Activated CD4-positive, alpha-beta T cell treated with anti-CD3 and anti-CD28 coated beads for 36 hours (primary cell): ENCODE data around the gene BIRC3. TPM values are rescaled to one million over a fixed set of nuclear protein-coding genes. Genes with fewer than 3 reads are reported as not detected.
A peak's percentile ranks its signal among the peaks of the same experiment; 100 is the strongest.

ENCODE experiments used
- ATAC-seq: fragments of 200-7000 bp; cut with Tn5 transposase; one replicate; pipeline ENCODE4 v1.10.0; 2021; ENCODE audit warnings: mild to moderate bottlenecking, moderate library complexity
- CTCF ChIA-PET: fragments of 350-600 bp; sonication (Branson Sonifier 250); formaldehyde crosslinking; loops from one replicate; lab custom pipeline; 2021; ENCODE audit warnings: antibody characterized with exemption; lab: Charles Lee
- POLR2A ChIA-PET: fragments of 350-600 bp; sonication (Branson Sonifier 250); formaldehyde crosslinking; loops from one replicate; lab custom pipeline; 2021; ENCODE audit warnings: antibody characterized with exemption, inconsistent platforms; lab: Charles Lee
- DNase-seq: peaks from one replicate; pipeline ENCODE4 v3.0.0-alpha.2; 2020
- H3K27ac Mint-ChIP-seq: one replicate; pipeline ENCODE4 v1.8.0; 2021; ENCODE audit warnings: mixed read lengths
- H3K27me3 Mint-ChIP-seq: one replicate; pipeline ENCODE4 v1.8.0; 2021; ENCODE audit warnings: mixed read lengths
- H3K36me3 Mint-ChIP-seq: one replicate; pipeline ENCODE4 v1.8.0; 2021; ENCODE audit warnings: low read depth, mixed read lengths
- H3K4me1 Mint-ChIP-seq: one replicate; pipeline ENCODE4 v1.8.0; 2021; ENCODE audit warnings: mixed read lengths
- H3K4me3 Mint-ChIP-seq: one replicate; pipeline ENCODE4 v1.8.0; 2021; ENCODE audit warnings: mild to moderate bottlenecking, moderate library complexity, mixed read lengths
- H3K9me3 Mint-ChIP-seq: one replicate; pipeline ENCODE4 v1.8.0; 2021; ENCODE audit warnings: low read depth, mixed read lengths
- intact Hi-C, 2 experiments: fragments of 100-400 bp; cut with DNase I in 1 of 2; cut with micrococcal nuclease in 1 of 2; formaldehyde crosslinking; loops; one replicate each; pipeline versions ENCODE4 v1.14.2 to v1.15.1; 2022 to 2024; cut with DNase I, micrococcal nuclease
- total RNA-seq, 2 experiments: library from RNA; stranded (reverse); gene quantifications; one replicate each; pipeline ENCODE4 v1.2.3, GENCODE V29; 2021

BIRC3 gene
- total RNA-seq, 2 experiments from 2014 or later, result 99.2 to 109 TPM

DNA sequence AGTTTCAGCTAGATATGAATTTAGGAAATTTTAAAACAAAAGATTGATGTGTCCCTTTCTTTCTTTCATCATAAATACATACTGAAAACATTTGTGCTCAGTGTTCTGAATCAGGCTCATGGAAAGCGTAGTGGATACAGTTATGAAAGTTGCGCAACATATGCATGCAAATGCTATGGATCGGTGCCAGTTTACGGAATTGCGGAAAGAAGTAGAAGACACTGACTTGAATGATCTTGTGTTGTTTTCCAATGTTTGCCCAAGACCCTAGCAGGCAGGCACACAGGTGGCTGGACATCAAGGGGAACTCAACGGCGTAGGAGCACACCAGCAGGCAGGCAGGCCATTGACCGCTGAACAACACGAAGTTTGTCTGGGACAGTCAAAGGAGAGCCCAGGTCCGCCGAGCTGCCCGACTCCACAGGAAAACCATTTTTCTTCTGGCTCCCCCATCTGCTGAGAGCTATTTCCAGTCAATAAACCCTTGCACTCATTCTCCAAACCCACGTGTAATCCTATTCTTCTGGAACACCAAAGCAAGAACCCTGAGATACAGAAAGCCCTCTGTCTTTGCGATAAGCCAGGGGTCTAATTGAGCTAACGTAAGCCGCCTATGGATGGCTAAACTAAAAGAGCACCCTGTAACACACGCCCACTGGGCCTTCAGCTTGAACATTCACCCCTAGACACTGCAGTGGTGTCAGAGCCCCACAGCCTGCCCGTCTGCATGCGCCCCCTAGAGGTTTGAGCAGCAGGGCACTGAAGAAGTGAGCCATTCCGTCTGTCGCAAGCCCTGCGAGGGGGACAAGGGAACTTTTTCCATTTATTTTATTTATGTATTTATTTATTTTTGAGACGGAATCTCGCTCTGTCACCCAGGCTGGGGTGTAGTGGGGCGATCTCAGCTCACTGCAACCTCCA is 7.4 kb upstream of the BIRC3 start:
- intact Hi-C loops, result loop anchor here in 1 of 2 experiments (5.0 kb wide), 1 partner anchor 37 kb away; the partner anchor contains the start of gene BIRC2
- Mint-ChIP-seq H3K27ac (no peak overlapping the region), H3K4me3 (no peak overlapping the region), H3K9me3 (no peaks in the 10 kb centered on the region), H3K36me3 (peaks cover 3% of the 10 kb centered on the region), H3K27me3 (no peaks in the 10 kb centered on the region), H3K4me1 (peaks cover 59% of the 10 kb centered on the region)
- no peak for ATAC-seq
- POLR2A ChIA-PET, result no interaction called here
- CTCF ChIA-PET, result interaction anchor here (0.6 to 12.0 kb wide), 7 partner anchors 18 to 290 kb away, joined by 3 to 222 read pairs (median 3); no protein-coding TSS in a partner anchor
- peak; percentile 57 for DNase-seq

DNA sequence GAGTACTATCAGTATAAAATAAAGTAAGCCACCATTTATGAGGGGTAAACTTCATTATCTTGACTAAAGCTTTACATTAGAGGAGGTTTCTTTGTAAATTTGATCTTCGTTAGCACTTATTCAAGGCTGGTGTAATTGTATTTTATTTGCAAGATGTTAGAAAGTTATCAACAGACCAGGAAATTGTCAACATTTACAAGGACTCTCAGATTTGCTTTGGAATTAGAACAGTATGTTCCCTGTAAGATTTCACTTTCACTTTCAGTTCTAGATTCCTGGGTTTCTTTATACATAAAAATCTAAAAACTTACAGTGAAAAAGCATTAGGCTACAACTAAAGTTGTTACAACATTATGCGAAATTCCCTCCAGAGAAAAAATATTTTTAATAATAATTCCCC is 4.6 kb upstream of the BIRC3 start:
- ATAC-seq (no peak), DNase-seq (no peak)
- Mint-ChIP-seq H3K4me3 (peak overlapping the region; percentile 56), H3K27me3 (no peaks in the 10 kb centered on the region), H3K36me3 (peaks cover 13% of the 10 kb centered on the region), H3K27ac (peak overlapping the region; percentile 87), H3K9me3 (no peaks in the 10 kb centered on the region), H3K4me1 (peaks cover 52% of the 10 kb centered on the region)
- intact Hi-C loops, result no loop called here
- CTCF ChIA-PET, result interaction anchor here (1.2 to 12.0 kb wide), 5 partner anchors 12 to 78 kb away, joined by 3 to 222 read pairs (median 7); no protein-coding TSS in a partner anchor
- POLR2A ChIA-PET, result no interaction called here

DNA sequence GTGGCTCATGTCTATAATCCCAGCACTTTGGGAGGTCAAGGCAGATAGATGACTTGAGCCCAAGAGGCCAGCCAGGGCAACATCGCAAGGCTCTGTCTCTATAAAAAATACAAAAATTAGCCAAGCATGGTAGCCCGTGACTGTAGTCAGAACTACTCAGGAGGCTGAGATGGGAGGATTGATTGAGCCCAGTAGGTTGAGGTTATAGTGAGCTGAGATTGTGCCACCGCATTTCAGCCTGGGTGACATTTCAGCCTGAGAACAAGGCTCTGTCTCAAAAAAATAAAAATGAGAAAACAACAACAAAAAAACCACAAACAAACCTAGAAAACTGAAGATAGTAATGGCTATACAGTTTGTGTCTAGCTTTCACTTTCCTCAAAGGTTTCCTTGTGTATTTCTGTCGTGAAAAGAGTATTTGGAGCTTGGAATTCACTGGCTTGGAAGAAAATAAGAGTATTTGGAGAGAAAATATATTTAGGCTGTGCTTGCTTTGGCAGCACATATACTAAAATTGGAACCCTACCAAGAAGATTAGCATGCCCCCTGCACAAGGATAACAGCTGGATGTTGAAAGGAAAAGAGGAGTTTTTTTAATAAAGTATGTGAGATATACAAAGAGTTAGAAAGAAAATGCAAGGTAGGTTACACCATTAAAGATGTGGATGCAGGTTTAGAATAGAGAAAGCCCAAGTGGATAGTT is 3.9 kb upstream of the BIRC3 start:
- Mint-ChIP-seq H3K9me3 (no peaks in the 10 kb centered on the region), H3K36me3 (peaks cover 16% of the 10 kb centered on the region), H3K4me3 (peak overlapping the region; percentile 56), H3K27ac (peak overlapping the region; percentile 87), H3K4me1 (peaks cover 49% of the 10 kb centered on the region), H3K27me3 (no peaks in the 10 kb centered on the region)
- POLR2A ChIA-PET, result no interaction called here
- CTCF ChIA-PET, result interaction anchor here (1.2 to 12.0 kb wide), 5 partner anchors 13 to 77 kb away, joined by 3 to 222 read pairs (median 3); no protein-coding TSS in a partner anchor
- DNase-seq (no peak), ATAC-seq (no peak)
- intact Hi-C loops, result no loop called here

DNA sequence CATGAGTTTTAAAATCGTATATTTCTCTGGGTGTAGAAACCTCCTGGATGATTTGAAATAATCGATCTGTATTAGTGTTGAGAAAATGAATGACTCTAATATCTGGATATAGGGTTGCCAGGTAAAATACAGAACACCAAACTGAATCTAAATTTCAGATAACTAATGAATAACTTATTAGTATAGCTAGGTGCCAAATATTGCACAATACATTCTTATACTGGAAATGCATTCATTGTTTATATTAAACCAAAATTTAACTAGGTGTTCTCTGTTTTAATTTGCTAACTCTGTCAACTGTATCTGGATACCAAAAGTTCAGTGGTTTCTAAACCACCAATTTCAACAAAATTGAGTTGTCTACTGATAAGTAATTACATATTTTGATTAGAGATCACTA is 2.5 kb upstream of the BIRC3 start:
- intact Hi-C loops, result loop anchor here in 1 of 2 experiments (1.0 to 5.0 kb wide), 2 partner anchors 8 to 723 kb away; no protein-coding TSS in a partner anchor
- no peaks in the 10 kb centered on the region for H3K9me3 Mint-ChIP-seq
- H3K4me3 Mint-ChIP-seq, result no peak overlapping the region
- H3K27me3 Mint-ChIP-seq, result no peaks in the 10 kb centered on the region
- POLR2A ChIA-PET, result no interaction called here
- peaks cover 28% of the 10 kb centered on the region for H3K36me3 Mint-ChIP-seq
- H3K4me1 Mint-ChIP-seq, result peaks cover 53% of the 10 kb centered on the region
- CTCF ChIA-PET, result interaction anchor here (0.6 to 12.0 kb wide), 6 partner anchors 8 to 181 kb away, joined by 3 to 222 read pairs (median 4); no protein-coding TSS in a partner anchor
- ATAC-seq, result no peak
- no peak for DNase-seq
- H3K27ac Mint-ChIP-seq, result peak overlapping the region; percentile 48

DNA sequence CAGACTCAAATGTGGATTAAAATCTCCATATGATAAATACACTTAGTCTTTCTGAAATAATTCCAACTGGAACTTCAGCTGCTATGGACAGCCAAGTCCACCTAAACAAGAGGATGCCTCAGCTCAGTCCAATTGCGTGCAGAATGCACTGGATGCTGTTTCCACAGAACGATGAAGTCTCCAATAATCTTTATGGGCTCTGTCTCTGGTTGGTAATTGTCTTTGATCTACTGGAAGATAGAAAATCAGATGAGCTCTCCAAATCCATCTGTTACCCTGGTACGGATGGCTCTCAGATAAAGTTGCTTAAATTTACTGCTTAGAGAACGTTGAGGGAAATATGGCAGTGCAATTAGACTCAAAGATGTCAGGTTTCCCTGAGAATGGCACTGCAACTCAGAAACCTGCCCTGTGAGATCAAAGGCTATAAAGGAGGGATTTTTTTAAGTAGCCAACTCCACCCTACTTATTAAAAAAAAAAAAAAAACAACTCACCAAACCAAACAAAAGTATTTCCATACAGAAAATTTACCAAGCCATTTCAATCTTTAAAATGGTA is 859 bp upstream of the BIRC3 start:
- Mint-ChIP-seq H3K4me3 (peak overlapping the region; percentile 96), H3K27ac (peak overlapping the region; percentile 99), H3K9me3 (no peaks in the 10 kb centered on the region), H3K4me1 (peaks cover 65% of the 10 kb centered on the region), H3K27me3 (no peaks in the 10 kb centered on the region), H3K36me3 (peaks cover 42% of the 10 kb centered on the region)
- DNase-seq (no peak), ATAC-seq (no peak)
- POLR2A ChIA-PET, result no interaction called here
- intact Hi-C loops, result loop anchor here (1.0 to 5.0 kb wide), 3 partner anchors 9 to 721 kb away; no protein-coding TSS in a partner anchor
- CTCF ChIA-PET, result interaction anchor here (0.5 to 12.0 kb wide), 8 partner anchors 10 to 350 kb away, joined by 3 to 222 read pairs (median 4); no protein-coding TSS in a partner anchor

DNA sequence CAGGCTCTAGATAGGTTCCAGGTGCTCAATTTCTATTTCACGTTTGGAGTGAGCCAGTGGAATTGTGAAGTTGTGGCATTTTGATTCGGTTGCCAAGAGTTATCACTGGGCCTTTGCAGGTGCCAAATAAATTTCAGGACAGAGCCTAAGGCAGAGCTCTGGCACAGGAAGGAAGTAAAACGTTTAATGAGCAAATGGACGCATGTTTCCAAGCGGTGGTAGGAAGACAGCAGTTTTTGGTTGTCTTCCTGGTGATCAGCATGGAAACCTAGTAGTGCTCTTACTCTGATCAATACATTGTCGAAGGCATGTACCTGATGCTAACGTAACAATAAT is 452 bp downstream of the BIRC3 start:
- H3K4me3 Mint-ChIP-seq, result peak overlapping the region; percentile 96
- intact Hi-C loops, result loop anchor here (1.0 to 5.0 kb wide), 7 partner anchors 23 to 720 kb away; partner anchors contain the start of genes BIRC2 (in 2 of the 2) and TMEM123 (in 1 of the 2)
- ATAC-seq, result peak; percentile 1
- peaks cover 69% of the 10 kb centered on the region for H3K4me1 Mint-ChIP-seq
- H3K27ac Mint-ChIP-seq, result peak overlapping the region; percentile 99
- H3K27me3 Mint-ChIP-seq, result no peaks in the 10 kb centered on the region
- DNase-seq, result no peak
- CTCF ChIA-PET, result interaction anchor here (0.6 to 5.4 kb wide), 15 partner anchors 9 to 412 kb away, joined by 3 to 61 read pairs (median 5); no protein-coding TSS in a partner anchor
- POLR2A ChIA-PET, result interaction anchor here (0.5 kb wide), 1 partner anchor 40 kb away, joined by 4 read pairs; no protein-coding TSS in a partner anchor
- peaks cover 55% of the 10 kb centered on the region for H3K36me3 Mint-ChIP-seq
- H3K9me3 Mint-ChIP-seq, result no peaks in the 10 kb centered on the region

DNA sequence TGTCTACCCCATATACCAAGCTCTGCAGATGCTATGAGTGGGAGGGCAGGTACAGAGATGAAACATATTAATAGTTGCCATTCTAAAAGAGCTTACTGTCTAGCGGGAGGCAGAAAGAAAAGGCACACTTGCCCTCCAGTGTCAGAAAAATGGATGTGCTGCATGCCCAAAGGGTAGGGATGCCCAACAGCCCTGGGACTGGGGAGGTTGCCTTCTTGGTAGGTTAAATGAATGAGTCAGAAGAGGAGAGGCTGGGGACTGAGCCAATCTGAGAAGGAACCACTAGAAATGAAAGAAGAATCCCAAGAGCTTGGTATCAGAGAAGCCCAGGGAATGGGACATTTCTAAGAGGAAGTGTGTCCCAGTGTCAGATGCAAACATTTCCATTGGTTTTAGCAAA is 1.2 kb downstream of the BIRC3 start:
- ATAC-seq, result peak; percentile 54
- ChIA-PET CTCF (interaction anchor here (0.6 to 5.4 kb wide), 17 partner anchors 8 to 413 kb away, joined by 3 to 61 read pairs (median 5); no protein-coding TSS in a partner anchor), POLR2A (interaction anchor here (0.6 to 0.8 kb wide), 4 partner anchors 13 to 98 kb away, joined by 3 to 5 read pairs (median 3); no protein-coding TSS in a partner anchor)
- DNase-seq, result peak; percentile 79
- Mint-ChIP-seq H3K4me3 (peak overlapping the region; percentile 96), H3K27me3 (no peaks in the 10 kb centered on the region), H3K4me1 (peaks cover 65% of the 10 kb centered on the region), H3K36me3 (peaks cover 60% of the 10 kb centered on the region), H3K9me3 (no peaks in the 10 kb centered on the region), H3K27ac (peak overlapping the region; percentile 99)
- intact Hi-C loops, result loop anchor here (1.0 to 5.0 kb wide), 3 partner anchors 24 to 719 kb away; no protein-coding TSS in a partner anchor

DNA sequence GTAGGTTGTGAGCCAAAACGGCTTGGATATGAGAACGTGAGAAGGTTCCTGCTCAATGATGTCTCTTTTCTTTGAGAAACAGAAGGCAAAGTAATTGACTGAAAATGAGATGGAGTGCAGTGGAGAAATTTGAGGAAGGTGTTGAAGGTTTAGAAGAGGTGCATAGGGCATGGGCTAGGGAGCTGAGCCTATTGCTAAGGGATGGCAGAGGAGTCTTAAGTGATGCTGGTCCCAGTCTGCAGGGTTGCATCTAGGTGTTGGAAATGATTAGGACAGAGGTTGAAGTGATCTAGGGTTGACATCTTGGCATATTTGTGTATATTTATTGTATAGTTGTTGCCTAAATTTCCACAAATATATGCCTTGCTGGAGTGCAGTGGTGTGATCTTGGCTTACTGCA is 2.3 kb downstream of the BIRC3 start:
- ATAC-seq, result no peak
- DNase-seq, result no peak
- intact Hi-C loops, result loop anchor here in 1 of 2 experiments (5.0 kb wide), 1 partner anchor 718 kb away; no protein-coding TSS in a partner anchor
- H3K27ac Mint-ChIP-seq, result peak overlapping the region; percentile 99
- peaks cover 62% of the 10 kb centered on the region for H3K4me1 Mint-ChIP-seq
- H3K9me3 Mint-ChIP-seq, result no peaks in the 10 kb centered on the region
- ChIA-PET CTCF (interaction anchor here (0.8 to 5.4 kb wide), 6 partner anchors 15 to 32 kb away, joined by 3 to 61 read pairs (median 9); no protein-coding TSS in a partner anchor), POLR2A (interaction anchor here (0.6 kb wide), 2 partner anchors 31 to 111 kb away, joined by 3 to 4 read pairs; no protein-coding TSS in a partner anchor)
- peak overlapping the region; percentile 96 for H3K4me3 Mint-ChIP-seq
- no peaks in the 10 kb centered on the region for H3K27me3 Mint-ChIP-seq
- peaks cover 66% of the 10 kb centered on the region for H3K36me3 Mint-ChIP-seq

DNA sequence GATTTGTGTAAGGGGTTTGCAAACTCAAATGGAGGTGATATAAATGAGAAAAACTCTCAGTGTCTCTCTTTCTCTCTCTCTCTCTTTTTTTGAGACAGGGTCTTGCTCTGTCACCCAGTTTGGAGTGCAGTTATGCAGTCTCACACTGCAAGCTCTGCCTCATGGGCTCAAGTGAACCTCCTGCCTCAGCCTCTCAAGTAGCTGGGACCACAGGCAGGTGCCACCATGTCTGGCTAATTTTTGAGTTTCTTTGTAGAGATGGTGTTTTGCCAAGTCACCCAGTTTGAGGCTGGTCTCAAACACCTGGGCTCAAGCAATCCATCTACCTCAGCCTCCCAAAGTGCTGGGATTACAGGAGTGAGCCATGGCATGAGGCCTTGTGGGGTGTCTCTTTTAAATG is 2.9 kb downstream of the BIRC3 start:
- no peaks in the 10 kb centered on the region for H3K9me3 Mint-ChIP-seq
- intact Hi-C loops, result no loop called here
- H3K36me3 Mint-ChIP-seq, result peaks cover 70% of the 10 kb centered on the region
- DNase-seq, result no peak
- H3K27me3 Mint-ChIP-seq, result no peaks in the 10 kb centered on the region
- ATAC-seq, result no peak
- peak overlapping the region; percentile 96 for H3K4me3 Mint-ChIP-seq
- CTCF ChIA-PET, result interaction anchor here (0.8 to 5.4 kb wide), 9 partner anchors 14 to 346 kb away, joined by 3 to 61 read pairs (median 5); no protein-coding TSS in a partner anchor
- POLR2A ChIA-PET, result interaction anchor here (0.6 to 1.3 kb wide), 3 partner anchors 13 to 110 kb away, joined by 3 to 4 read pairs (median 3); no protein-coding TSS in a partner anchor
- peak overlapping the region; percentile 99 for H3K27ac Mint-ChIP-seq
- H3K4me1 Mint-ChIP-seq, result peaks cover 61% of the 10 kb centered on the region

DNA sequence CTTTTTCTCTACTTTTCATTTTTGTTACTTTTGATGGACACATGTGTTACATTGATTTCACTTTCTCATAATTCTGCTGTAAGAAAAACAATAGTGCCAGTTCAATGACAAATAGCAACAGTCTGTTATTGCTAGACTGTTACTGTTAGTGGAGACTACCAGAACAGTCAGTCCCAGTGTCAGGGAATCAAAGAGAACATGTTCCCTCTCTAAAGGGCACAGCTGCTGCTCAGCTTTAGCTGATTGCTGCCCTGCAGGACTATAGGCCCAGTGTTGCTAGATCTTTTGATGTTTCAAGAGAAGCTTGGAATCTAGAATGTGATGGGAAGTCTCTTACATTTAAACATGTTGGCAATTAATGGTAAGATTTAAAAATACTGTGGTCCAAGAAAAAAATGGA is 3.4 kb downstream of the BIRC3 start:
- peak overlapping the region; percentile 96 for H3K4me3 Mint-ChIP-seq
- H3K27ac Mint-ChIP-seq, result peak overlapping the region; percentile 99
- POLR2A ChIA-PET, result interaction anchor here (1.3 kb wide), 1 partner anchor 13 kb away, joined by 3 read pairs; no protein-coding TSS in a partner anchor

More for the DNA sequence above, 3.4 kb downstream of the BIRC3 start:
- Mint-ChIP-seq H3K36me3 (peaks cover 69% of the 10 kb centered on the region), H3K27me3 (no peaks in the 10 kb centered on the region), H3K9me3 (no peaks in the 10 kb centered on the region), H3K4me1 (peaks cover 56% of the 10 kb centered on the region)
- DNase-seq (no peak), ATAC-seq (no peak)
- intact Hi-C loops, result no loop called here
- CTCF ChIA-PET, result interaction anchor here (0.9 to 5.4 kb wide), 10 partner anchors 14 to 346 kb away, joined by 3 to 61 read pairs (median 4); no protein-coding TSS in a partner anchor
